ENCODE results near the gene G6PC3.

Gene G6PC3

DNA sequence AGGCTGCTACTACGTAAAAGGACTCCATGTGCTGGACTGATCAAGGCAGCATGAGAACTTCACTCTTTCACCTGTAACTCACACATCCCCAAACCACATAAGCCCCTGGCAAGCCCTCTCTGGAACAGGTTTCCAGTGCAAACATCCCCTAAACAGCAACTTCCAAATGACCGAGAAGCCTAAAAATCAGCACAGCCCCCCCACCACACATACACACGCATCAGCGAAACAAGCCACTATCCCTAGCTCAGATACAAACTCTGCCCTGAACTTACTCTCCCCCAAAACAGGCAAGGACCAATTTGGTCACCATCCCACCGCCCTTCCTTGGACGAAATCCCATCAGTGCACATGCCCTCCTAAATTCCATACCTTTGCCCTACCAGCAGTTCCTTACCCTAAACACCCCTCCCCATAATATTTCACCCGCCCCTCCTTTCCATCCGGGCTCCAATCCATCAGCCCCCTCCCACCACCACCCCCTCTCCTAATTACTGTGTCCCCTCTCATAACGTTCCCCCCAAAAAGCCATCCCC lies 4.8 kb upstream of the G6PC3 start:
- no peak for DNase-seq (ENCODE audit: low read depth)
- H3K4me3 ChIP-seq (ENCODE audit: low read depth, low read length) = peak overlapping the region; percentile 82
- TF ChIP-seq POLR2A (IDR thresholded peaks at IDR 0.05; ENCODE audit: extremely low read depth, insufficient read length) (no peak), MYC (IDR thresholded peaks at IDR 0.05; ENCODE audit: low read depth, low read length) (no peak)
- TF ChIP-seq, protein P1, sequence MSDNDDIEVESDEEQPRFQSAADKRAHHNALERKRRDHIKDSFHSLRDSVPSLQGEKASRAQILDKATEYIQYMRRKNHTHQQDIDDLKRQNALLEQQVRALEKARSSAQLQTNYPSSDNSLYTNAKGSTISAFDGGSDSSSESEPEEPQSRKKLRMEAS (IDR thresholded peaks at IDR 0.05; ENCODE audit: low read depth, low read length) = no peak
- TF ChIP-seq, protein P2, sequence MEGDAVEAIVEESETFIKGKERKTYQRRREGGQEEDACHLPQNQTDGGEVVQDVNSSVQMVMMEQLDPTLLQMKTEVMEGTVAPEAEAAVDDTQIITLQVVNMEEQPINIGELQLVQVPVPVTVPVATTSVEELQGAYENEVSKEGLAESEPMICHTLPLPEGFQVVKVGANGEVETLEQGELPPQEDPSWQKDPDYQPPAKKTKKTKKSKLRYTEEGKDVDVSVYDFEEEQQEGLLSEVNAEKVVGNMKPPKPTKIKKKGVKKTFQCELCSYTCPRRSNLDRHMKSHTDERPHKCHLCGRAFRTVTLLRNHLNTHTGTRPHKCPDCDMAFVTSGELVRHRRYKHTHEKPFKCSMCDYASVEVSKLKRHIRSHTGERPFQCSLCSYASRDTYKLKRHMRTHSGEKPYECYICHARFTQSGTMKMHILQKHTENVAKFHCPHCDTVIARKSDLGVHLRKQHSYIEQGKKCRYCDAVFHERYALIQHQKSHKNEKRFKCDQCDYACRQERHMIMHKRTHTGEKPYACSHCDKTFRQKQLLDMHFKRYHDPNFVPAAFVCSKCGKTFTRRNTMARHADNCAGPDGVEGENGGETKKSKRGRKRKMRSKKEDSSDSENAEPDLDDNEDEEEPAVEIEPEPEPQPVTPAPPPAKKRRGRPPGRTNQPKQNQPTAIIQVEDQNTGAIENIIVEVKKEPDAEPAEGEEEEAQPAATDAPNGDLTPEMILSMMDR (IDR thresholded peaks at IDR 0.05; ENCODE audit: low read depth, low read length) = no peak

DNA sequence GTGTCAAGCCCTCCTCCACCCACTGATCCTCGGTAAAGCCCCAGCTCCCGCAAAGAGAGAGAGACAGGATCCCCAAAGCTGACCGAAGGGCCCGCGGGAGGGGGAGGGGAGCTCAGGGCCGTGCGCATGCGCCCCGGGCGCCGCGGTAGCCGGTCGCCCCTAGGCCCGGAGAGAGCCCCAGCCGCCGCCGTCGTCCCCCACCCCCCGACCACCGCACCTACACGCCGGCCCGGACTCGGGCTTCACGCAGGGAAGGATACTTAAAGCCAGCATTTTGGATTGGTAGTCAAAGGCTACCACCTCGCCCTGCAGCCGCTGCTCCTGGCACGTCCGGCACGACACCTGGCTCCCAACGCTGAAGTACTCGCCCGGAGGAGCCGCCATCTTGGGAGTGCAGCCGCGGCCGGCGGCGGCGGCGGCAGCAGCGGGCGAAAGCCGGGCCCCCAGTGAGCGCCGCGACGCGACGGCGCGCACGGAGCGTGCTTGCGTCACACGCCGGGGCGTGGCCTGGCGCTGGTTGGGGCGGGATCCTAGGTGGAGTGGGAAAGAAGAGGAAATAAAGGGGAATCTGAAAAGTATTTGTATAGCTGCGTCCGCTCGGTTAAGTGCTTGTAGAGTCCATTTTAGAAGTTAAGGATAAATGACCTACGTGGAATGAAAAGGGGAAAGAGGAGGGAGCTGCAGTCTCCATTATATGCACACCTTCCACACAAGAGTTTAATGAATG lies 4.2 kb upstream of the G6PC3 start, which contains the start of gene LSM12:
Gene LSM12 (minus strand): TSS at position 468 of the 727 bp plus-strand sequence. CDS start 84 bp downstream, at position 384.
- DNase-seq (ENCODE audit: low read depth) = peak; percentile 93
- H3K4me3 ChIP-seq (ENCODE audit: low read depth, low read length) = peak within 1 kb of the TSS; percentile 82
- TF ChIP-seq, protein P1 (IDR thresholded peaks at IDR 0.05; ENCODE audit: low read depth, low read length) = peak; percentile 59
- TF ChIP-seq POLR2A (IDR thresholded peaks at IDR 0.05; ENCODE audit: extremely low read depth, insufficient read length) (peak; percentile 69), MYC (IDR thresholded peaks at IDR 0.05; ENCODE audit: low read depth, low read length) (peak; percentile 68)
- TF ChIP-seq, protein P2 (IDR thresholded peaks at IDR 0.05; ENCODE audit: low read depth, low read length) = no peak

DNA sequence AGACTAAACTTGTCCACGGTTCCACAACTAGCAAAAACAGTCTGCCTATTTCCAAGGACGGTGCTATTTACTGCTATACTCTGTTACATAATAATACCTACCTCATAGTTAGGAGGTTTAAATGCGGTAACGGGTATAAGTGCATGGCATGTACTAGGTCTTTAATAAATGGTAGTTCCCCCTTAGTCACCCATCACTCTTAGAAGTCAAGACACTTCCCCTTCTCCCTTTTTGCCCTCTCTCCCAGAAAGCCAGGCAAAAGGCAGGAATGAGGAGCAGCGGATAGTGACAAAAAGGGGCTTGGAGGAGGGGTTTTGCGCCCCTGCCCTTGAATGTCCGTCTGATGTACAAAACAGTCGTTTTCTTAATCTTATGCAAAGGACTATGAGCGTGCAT lies 3.0 kb upstream of the G6PC3 start:
- TF ChIP-seq, protein P2 (IDR thresholded peaks at IDR 0.05; ENCODE audit: low read depth, low read length) = no peak
- TF ChIP-seq, protein P1 (IDR thresholded peaks at IDR 0.05; ENCODE audit: low read depth, low read length) = no peak
- no peak for TF ChIP-seq POLR2A (IDR thresholded peaks at IDR 0.05; ENCODE audit: extremely low read depth, insufficient read length)
- no peak for TF ChIP-seq MYC (IDR thresholded peaks at IDR 0.05; ENCODE audit: low read depth, low read length)
- DNase-seq (ENCODE audit: low read depth) = no peak
- H3K4me3 ChIP-seq (ENCODE audit: low read depth, low read length) = no peak overlapping the region

DNA sequence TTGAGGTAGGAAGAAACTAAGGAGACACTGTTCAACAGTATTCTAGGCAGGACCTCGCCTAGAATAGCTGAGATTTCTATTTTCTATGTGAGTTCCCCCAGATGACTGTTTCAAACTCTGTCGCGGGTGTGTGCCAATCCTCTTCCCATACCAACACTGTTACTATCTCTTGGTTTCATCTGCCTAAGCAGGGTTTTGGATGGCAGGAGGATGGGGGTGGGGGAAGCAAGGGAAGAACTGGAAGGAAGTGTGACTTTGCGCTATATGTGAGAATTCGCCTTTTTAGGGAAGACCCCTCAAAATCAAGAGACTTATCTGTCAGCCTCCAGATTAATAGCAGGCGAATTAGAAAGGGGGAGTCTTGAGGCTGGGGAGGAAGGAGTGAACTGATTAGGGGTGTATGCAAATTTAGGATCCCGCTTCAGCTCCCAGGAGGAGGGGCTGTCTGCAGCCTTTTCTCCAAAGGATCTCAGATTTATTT lies 521 bp upstream of the G6PC3 start:
- DNase-seq (ENCODE audit: low read depth) = peak; percentile 74
- peak overlapping the region; percentile 84 for H3K4me3 ChIP-seq (ENCODE audit: low read depth, low read length)
- TF ChIP-seq, protein P2 (IDR thresholded peaks at IDR 0.05; ENCODE audit: low read depth, low read length) = no peak
- TF ChIP-seq POLR2A (IDR thresholded peaks at IDR 0.05; ENCODE audit: extremely low read depth, insufficient read length) = peak; percentile 17
- TF ChIP-seq MYC (IDR thresholded peaks at IDR 0.05; ENCODE audit: low read depth, low read length) = no peak
- TF ChIP-seq, protein P1 (IDR thresholded peaks at IDR 0.05; ENCODE audit: low read depth, low read length) = 0 out of 2 replicates have a peak, but pooled peaks have one; percentile 13

DNA sequence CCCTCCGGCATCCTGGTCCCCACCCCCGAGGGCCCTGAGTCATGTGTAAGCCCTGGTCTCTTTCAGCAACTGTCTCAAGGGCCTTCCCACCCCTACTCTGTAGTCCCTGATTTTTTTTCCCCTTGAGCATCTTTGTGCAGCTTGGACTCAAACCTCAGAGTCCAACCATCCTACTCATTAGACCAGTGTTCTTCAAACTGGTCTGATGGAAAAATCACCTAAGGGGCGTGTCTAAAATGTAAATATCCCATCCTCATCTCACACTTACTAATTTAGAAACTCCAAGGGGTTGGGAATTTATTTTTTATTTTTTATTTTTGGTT lies 624 bp downstream of the G6PC3 start:
- no peak for DNase-seq (ENCODE audit: low read depth)
- peak overlapping the region; percentile 84 for H3K4me3 ChIP-seq (ENCODE audit: low read depth, low read length)
- TF ChIP-seq POLR2A (IDR thresholded peaks at IDR 0.05; ENCODE audit: extremely low read depth, insufficient read length) (no peak), MYC (IDR thresholded peaks at IDR 0.05; ENCODE audit: low read depth, low read length) (no peak)
- TF ChIP-seq, protein P1 (IDR thresholded peaks at IDR 0.05; ENCODE audit: low read depth, low read length) = no peak
- TF ChIP-seq, protein P2 (IDR thresholded peaks at IDR 0.05; ENCODE audit: low read depth, low read length) = no peak

Measured in NB4 (cell line).